Loucy (cell line): ENCODE results near the gene NELL2.

Experiments
- CTCF ChIP-seq: fragments of 200-600 bp; sonication (generic); conservative IDR thresholded peaks from 2 replicates; pipeline ENCODE4 v1.5.1; 2014; ENCODE audit warnings: mild to moderate bottlenecking, antibody characterized with exemption, low read length
- EZH2phosphoT487 ChIP-seq: fragments of 200-600 bp; IDR thresholded peaks from 2 replicates; pipeline ENCODE4 v1.6.1; 2018; ENCODE audit warnings: antibody characterized with exemption, mild to moderate bottlenecking, moderate library complexity, borderline replicate concordance

DNA sequence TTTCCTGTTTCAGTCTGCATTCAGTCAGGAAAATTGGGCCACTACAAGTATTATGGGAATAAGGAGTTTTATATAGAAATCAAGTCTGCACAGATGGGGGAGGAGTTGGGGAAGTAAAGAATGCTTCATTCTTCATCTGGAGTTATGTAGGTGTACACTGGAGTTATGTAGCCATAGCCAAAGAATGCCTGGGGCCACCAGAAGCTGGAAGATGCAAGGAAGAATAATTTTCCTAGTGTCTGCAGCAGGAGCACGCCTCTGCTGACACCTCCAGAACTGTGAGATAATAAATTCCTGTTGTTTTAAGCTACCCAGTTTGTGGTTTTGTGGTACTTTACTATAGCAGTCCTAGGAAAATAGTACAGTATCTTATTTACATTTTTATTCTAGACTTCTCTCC is 333.4 kb downstream of the NELL2 start:
- TF ChIP-seq CTCF, result no peak
- no peak for TF ChIP-seq EZH2phosphoT487
